Hematopoietic multipotent progenitor cell treated with erythropoietin and hydrocortisone succinate and interleukin-3 and kit ligand, for 6 days (in vitro differentiated cells): ENCODE measurements around the gene AKAP13.

Experiments used
- DNase-seq: peaks from one replicate; pipeline ENCODE4 v3.0.0-alpha.2; 2015

The AKAP13 gene

GRCh38 chr15:85504749-85505676 lies 124.6 kb downstream of the AKAP13 start:
- DNase-seq: peak; percentile 83

GRCh38 chr15:85507114-85507513 lies 126.7 kb downstream of the AKAP13 start:
- DNase-seq: no peak

GRCh38 chr15:85509973-85510372 lies 129.6 kb downstream of the AKAP13 start:
- no peak for DNase-seq

GRCh38 chr15:85514413-85514812 lies 134.0 kb downstream of the AKAP13 start:
- no peak for DNase-seq

- DNase-seq: peak; percentile 42
These were observed 134.8 kb downstream of the AKAP13 start for GRCh38 chr15:85515212-85515611.

- no peak for DNase-seq
These were observed 136.7 kb downstream of the AKAP13 start for GRCh38 chr15:85517086-85517485.

- DNase-seq: no peak
These were observed 138.8 kb downstream of the AKAP13 start for GRCh38 chr15:85518979-85519761.

GRCh38 chr15:85520650-85521049 lies 140.2 kb downstream of the AKAP13 start:
- no peak for DNase-seq

- DNase-seq: no peak
These were observed 143.1 kb downstream of the AKAP13 start for GRCh38 chr15:85523530-85523929.

- no peak for DNase-seq
These were observed 145.4 kb downstream of the AKAP13 start for GRCh38 chr15:85525755-85526154.

- DNase-seq: no peak
These were observed 147.5 kb downstream of the AKAP13 start for GRCh38 chr15:85527895-85528294.

- no peak for DNase-seq
These were observed 149.7 kb downstream of the AKAP13 start for GRCh38 chr15:85530079-85530478.

GRCh38 chr15:85531083-85531482 lies 150.7 kb downstream of the AKAP13 start:
- DNase-seq: no peak

GRCh38 chr15:85532689-85533088 lies 152.3 kb downstream of the AKAP13 start:
- no peak for DNase-seq

GRCh38 chr15:85534031-85534430 lies 153.6 kb downstream of the AKAP13 start:
- peak; percentile 71 for DNase-seq

- DNase-seq: peak; percentile 66
These were observed 155.3 kb downstream of the AKAP13 start for GRCh38 chr15:85535533-85536330.

GRCh38 chr15:85536341-85536740 lies 155.9 kb downstream of the AKAP13 start:
- DNase-seq: no peak

GRCh38 chr15:85539491-85539890 lies 159.1 kb downstream of the AKAP13 start:
- no peak for DNase-seq

GRCh38 chr15:85540085-85540797 lies 159.8 kb downstream of the AKAP13 start:
- no peak for DNase-seq

GRCh38 chr15:85541744-85542143 lies 161.3 kb downstream of the AKAP13 start:
- DNase-seq: no peak

- DNase-seq: no peak
These were observed 162.1 kb downstream of the AKAP13 start for GRCh38 chr15:85542488-85542887.

- DNase-seq: no peak
These were observed 162.5 kb downstream of the AKAP13 start for GRCh38 chr15:85542895-85543331.
